HG02840 (cell line): ENCODE results near the gene HAUS2.
"Not testable (repeated sequence)": the region's sequence is repeated elsewhere in the genome, so short reads cannot be mapped to it uniquely, and the experiment has no call there.

Experiments used
- ATAC-seq: cut with Tn5 transposase; IDR thresholded peaks from one replicate; pipeline ENCODE4 v1.9.1; 2021; ENCODE audit warnings: mild to moderate bottlenecking, moderate library complexity, moderate number of reproducible peaks; ENCODE audit not compliant: unreplicated experiment, low FRiP score

HAUS2 gene

GRCh38 chr15:42575188-42576039 is 26.8 kb downstream of the HAUS2 start, which contains the start of gene STARD9:
Gene STARD9 (plus strand): TSS chr15:42575606. CDS start chr15:42575716, 110 bp downstream.
- peak; percentile 92 for ATAC-seq

DNA sequence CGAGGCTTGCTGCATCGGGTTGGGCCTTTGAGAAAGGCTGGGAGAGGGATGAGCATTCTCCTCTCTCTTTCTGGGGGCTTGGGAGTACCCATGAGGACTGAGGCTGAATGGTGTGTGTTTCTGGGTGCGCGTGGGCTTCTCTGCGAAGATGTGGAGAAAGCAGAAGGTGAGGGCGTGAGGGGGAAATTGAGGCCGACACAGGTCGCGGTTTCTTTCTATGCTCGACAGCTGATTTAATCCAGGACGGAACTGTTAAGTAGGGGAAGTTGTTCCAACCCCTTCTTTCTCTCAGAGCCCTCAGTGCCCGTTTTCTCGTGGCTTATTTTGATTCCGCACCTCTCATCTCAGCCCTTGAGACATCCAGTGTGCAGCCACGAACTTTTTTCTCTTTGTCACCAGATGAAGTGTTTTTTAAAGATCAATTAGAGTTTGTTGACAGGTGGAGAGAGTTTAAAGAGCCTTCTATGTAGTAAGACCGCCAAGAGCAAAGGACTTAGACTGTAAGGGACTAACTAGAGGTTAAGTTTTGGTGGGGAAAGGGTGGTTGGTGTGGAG is 27.5 kb downstream of the HAUS2 start:
- no peak for ATAC-seq

GRCh38 chr15:42576776-42577175 is 28.1 kb downstream of the HAUS2 start:
- no peak for ATAC-seq

DNA sequence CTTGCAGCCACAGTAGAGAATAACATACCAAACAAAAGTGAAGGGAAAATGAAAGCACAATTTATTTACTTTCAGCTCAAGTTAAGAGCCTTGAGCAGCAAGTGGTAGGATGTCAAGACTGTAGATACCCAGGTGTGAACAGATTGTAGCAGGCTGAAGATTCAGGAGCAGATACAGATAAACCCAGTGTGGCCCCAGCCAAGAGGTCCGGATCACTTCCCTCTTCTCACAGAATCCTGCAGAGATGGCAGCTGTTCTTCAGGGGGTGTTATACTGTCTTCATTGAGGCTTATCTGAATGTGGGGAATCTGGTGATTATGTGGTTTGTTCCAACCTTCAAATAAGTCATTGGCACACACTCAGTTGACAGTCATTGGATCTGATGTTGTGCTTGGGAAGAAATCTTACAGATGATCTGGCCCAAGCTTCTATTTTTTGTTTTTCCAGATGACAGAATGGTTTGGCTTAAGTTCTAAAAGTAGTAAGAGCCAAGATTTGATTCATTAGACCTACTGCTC is 28.9 kb downstream of the HAUS2 start:
- ATAC-seq = no peak

DNA sequence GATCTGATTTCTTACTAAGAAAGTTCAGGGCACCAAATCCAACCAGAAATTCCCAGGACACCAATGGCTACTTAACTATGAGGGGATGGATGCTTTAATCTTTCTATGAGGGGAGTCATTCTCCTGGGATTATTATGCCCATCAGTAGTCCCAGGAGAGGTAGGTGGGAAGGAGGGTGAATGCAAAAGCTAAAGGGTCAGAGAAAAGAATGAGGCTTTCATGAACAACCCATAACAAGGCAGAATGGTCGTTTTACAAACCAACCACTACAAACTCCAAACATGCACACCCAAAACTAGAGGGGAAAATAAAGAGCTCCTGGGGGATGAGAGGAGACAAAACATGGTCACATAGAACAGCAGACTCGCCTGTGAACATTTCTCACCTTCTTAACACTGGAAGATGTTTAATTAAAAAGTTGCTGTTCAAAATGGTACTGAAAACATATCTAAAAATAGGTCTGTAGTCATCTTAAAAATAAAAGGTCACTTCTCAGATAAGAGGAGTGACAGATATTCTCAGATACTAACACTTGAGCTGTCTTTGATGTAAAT is 30.4 kb downstream of the HAUS2 start:
- no peak for ATAC-seq

GRCh38 chr15:42581272-42581730 is 32.7 kb downstream of the HAUS2 start:
- ATAC-seq = peak; percentile 77

- ATAC-seq = no peak
Measured at GRCh38 chr15:42582569-42583375, 34.1 kb downstream of the HAUS2 start.

DNA sequence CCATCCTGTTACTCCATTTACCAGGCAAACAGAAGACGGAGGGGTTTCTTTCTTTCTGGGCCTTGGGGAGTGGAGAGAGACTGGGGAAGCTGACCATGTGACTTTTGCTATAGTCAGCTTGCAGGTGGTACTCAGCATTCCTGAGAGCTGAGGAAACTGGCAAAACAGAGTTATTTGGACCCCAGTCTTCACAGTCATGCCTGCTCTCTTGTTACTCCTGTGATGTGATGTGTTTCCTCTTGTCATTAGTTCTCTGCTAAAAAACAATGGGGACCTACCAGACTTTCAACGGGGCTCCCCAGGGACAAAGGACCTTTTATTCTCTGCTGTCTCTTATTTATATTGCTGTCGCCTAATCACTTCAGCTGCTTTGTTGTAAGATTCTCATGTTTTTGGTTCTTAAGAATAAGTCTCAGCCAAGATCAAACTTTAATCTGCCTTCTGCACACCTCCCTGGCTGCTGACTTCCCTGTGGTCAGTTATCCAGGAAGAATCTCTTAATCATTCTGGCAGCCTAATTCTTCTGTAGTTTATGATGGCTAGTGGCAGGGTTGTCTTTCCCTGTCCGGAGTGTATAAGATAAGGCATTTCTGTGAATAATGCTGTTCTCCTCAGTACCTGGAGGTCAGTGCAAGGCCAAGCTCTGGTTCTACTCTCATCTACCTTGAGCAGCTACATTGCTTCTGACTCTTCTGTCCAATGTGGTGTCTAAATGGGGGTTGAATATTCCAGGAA is 35.6 kb downstream of the HAUS2 start:
- no peak for ATAC-seq

DNA sequence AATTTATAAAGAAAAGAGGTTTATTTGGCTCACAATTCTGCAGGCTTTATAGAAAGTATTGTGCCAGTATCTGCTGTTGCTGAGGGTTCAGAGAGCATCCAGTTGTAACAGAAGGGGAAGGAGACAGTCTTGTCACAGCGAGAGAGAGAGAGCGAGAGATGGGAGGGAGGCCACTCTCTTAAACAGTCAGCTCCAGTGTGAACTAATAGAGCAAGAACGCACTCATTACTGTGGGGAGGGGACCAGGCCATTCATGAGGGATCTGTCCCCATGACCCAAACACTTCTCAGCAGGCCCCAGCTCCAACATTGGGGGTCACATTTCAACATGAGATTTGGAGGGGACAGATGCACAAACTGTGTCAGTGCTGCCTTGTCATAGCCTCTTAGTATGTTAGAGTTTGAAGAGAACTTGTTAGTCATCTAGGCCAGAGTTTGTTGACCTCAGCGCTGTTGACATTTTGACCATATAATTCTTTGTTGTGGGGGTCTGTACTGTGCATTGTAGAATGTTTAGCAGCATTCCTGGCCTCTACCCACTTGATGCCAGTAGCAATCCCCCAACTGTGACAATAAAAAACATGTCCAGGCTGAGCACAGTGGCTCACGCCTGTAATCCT is 42.1 kb downstream of the HAUS2 start:
- no peak for ATAC-seq

- no peak for ATAC-seq
Measured at GRCh38 chr15:42591238-42591934, 42.7 kb downstream of the HAUS2 start.

DNA sequence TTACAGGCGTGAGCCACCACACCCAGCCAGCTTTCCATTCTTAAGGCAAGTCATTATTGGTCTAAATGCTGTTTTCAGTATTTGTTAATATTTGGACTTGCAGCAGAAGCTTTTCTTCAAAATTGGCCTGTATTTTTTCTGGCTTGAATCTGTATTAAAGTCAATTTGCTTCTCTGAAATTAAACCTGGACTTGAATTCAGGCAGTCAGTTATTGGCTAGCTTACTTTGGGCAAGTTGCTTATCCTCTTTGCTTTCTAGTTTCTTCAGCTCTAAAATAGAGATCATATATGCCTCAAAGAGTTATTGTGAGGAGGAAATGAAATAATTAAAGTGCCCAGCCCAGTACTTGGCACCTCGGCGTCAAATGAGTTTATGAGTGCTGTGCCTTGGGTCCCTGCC is 44.1 kb downstream of the HAUS2 start:
- no peak for ATAC-seq

DNA sequence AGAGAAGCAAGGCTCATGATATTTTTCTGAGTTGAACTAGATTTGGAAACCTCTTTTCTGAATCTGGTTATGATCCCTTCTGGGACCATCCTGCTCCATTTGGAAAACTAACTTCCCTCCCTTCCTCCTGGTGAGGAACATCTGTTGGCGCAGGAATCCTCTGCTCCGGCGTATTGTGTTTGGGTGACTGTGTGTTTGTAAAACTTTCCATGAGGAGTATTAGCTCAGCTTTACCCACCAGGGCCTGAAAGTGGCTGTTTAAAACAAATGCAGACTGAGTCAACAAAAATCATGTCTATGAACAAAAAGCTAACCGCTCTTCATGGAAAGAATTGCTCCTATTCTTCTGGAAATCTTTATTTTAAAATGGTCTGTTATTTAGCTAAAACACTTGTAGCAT is 44.5 kb downstream of the HAUS2 start:
- ATAC-seq = no peak

DNA sequence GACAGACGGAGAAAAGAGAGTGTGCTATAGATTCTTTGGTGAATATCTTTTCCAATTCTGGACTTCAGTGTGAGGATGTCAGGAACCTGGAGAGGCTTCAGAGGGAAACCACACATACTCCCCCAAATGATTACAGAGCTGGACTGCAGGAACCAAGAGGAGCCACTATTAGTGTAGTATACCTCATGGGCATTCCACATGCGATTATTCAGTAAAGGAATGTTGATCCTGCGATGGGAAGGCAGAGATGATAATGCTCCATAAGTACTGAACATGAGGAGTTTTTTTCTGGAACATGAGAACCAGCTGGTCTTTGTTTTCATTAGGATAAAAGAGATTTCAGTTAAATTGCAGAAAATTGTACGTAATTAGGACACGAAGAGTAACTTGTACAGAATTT is 45.5 kb downstream of the HAUS2 start:
- no peak for ATAC-seq

DNA sequence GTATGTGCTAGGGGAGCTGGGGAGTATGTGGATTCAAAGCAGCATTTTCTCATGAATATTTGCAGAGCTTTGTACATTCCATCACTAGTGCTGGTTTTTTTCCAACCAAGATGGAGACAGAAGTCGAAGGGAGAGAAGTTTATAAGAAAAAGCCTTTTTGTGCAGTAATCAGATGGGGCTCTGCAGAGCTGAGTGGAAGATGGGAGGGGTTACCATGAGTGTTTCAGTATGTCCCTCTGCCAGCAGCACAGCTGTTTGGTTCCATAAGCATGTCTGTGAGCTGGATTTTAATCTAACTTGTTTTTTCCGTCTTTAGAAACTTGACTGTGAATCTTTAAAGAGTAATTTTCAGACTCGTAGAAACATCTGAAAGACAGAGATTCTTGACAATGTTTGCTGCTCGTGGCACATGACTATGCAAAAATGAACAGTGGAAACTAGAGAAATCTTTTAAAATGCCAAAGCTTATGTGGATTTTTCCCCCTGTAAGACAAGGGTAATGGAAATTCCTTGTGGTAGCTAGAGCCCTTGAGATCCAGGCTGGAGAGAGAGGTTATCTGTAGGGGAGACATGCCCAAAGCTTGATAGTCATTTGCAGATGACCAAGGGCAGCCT is 47.1 kb downstream of the HAUS2 start:
- no peak for ATAC-seq

- not testable (repeated sequence) for ATAC-seq
Measured at GRCh38 chr15:42601316-42601715, 52.7 kb downstream of the HAUS2 start.

DNA sequence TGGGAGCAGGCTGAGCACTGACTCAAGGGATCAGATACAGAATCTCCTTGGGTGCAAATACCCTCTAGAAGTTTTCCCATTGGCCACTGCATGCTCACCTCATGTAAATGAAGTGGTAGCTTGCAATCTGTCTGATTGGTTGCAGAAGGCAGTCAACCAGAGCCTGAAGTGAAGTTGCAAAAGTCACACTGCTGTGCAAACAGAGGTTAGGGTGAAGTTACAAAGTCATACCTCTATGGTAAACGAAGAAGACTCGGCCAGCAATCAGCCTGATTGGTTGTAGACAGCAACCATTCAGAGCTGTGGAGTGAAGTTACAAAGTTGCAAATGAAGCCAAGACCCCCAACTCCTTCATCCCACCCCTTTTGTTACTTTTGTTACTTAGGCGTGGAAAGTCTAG is 53.9 kb downstream of the HAUS2 start:
- ATAC-seq = no peak

GRCh38 chr15:42603978-42604377 is 55.3 kb downstream of the HAUS2 start:
- no peak for ATAC-seq

GRCh38 chr15:42604894-42605744 is 56.5 kb downstream of the HAUS2 start:
- ATAC-seq = no peak
